Stimulated activated CD8-positive, alpha-beta memory T cell treated with anti-CD3 and anti-CD28 coated beads, Interleukin-4, amount 100 ng/mL, for 48 hours (primary cell): Measurements from ENCODE around the gene CFLAR.

Experiments used
- DNase-seq: peaks from one replicate; pipeline ENCODE4 v3.0.0-alpha.2; 2020

The CFLAR gene

DNA sequence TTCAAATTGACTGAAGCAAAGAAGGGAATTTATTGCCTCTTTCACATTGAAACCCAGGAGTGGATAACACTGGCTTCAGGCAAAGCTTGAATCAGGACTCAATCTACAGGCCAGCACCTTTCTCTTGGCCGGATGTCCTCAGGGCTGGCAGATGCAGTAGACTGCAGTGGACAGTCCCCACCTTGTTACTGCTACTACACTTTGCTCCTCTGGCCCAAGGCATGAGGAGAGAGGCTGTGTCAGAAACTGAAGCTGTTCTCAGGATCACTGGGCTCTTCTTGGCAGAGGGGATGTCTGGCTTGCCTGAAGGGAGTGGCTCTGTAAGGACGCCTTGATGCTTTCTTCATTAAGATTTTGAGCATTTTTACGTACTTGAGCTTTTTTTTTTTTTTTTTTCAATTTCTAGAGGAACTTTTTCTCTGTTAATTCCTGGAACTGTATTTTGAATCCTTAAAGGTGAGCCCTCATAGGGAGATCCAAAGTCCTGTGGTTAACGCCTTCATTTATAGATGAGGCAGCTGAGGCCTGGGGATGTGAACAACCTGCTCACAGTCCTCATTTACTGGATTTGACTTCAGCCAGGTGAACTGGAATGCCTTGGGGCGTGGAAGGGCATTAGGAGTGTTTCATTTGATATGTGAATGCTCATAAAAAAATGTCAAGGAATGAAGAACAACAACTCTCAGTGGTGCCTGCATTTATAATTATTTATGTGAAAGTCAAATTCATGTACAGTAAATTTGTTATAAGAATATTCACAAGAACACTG, 103.5 kb downstream of the CFLAR start:
- DNase-seq = no peak

DNA sequence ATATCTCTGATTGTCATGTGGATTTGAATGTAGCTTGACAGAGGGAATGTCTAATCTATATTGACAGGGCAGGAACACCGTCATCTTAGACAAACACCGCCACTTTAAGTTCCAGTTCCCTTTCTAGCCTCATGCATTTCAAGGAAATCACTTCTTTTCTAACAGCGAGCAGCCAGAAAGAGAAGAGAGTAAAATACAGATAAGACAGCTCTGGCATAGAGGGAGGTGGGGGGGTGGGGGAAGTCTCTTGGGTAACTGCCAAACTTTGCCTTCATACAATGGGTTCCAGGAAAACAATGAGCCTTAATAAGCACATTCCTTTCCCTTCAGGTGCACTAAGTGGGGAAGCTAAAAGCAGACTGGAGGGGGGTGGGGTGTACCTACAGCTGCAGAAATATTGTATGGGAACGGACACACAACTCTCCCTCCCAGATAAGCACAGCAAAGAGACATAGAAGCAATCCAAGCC, 104.2 kb downstream of the CFLAR start:
- no peak for DNase-seq

- DNase-seq = no peak
These were observed 107.4 kb downstream of the CFLAR start for GRCh38 chr2:201223089-201224073.
